CD14-positive monocyte (primary cell): Measurements from ENCODE around the gene PPP3CA. TPM values are rescaled to one million over a fixed set of nuclear protein-coding genes. Genes with fewer than 3 reads are reported as not detected.

Experiments used
- DNase-seq, 3 donors: peaks; one replicate each; pipeline ENCODE4 v3.0.0-alpha.2; 2011 to 2022
- H2AFZ ChIP-seq: 2 replicates; pipeline ENCODE4 v1.6.0; 2012; ENCODE audit warnings: mild to moderate bottlenecking, low read depth, low read length, inconsistent platforms; ENCODE audit not compliant: insufficient read depth, poor library complexity, severe bottlenecking
- H3K27ac ChIP-seq, 2 donors: 1 replicate in 1 of 2; 2 replicates in 1 of 2; pipeline ENCODE4 v1.5.1; 2012 to 2013; ENCODE audit warnings: low read length in 2 of 2, control low read depth in 1 of 2, inconsistent platforms in 1 of 2, low read depth in 1 of 2, mild to moderate bottlenecking in 1 of 2
- H3K27me3 ChIP-seq, 2 donors: one replicate each; pipeline versions ENCODE4 v1.6.0 to v1.6.1; 2011 to 2013; ENCODE audit warnings: low read length in 2 of 2; ENCODE audit not compliant: control insufficient read depth in 2 of 2, insufficient read depth in 2 of 2
- H3K36me3 ChIP-seq, 2 donors: replicated peaks in 1 of 2; 1 replicate in 1 of 2; 2 replicates in 1 of 2; pipeline versions ENCODE4 v1.5.1 to v1.6.1; 2012 to 2013; ENCODE audit warnings: low read length in 2 of 2, control low read depth in 1 of 2, inconsistent platforms in 1 of 2, mild to moderate bottlenecking in 1 of 2; ENCODE audit not compliant: insufficient read depth in 2 of 2, control insufficient read depth in 1 of 2
- H3K4me1 ChIP-seq, 2 donors: 1 replicate in 1 of 2; 2 replicates in 1 of 2; pipeline versions ENCODE4 v1.5.1 to v1.6.1; 2012 to 2013; ENCODE audit warnings: low read length in 2 of 2, control low read depth in 1 of 2, inconsistent platforms in 1 of 2, mild to moderate bottlenecking in 1 of 2, moderate library complexity in 1 of 2; ENCODE audit not compliant: insufficient read depth in 2 of 2, control insufficient read depth in 1 of 2
- H3K4me2 ChIP-seq: replicated peaks from 2 replicates; pipeline ENCODE3; 2012; ENCODE audit warnings: low read length, moderate library complexity, mild to moderate bottlenecking; ENCODE audit not compliant: poor library complexity, severe bottlenecking; ENCODE audit errors: extremely low read depth
- H3K4me3 ChIP-seq, 3 experiments: fragments of 200-600 bp in 1 of 3; sonication (generic) in 1 of 3; replicated peaks in 1 of 3; 1 replicate in 2 of 3; 2 replicates in 1 of 3; pipeline ENCODE4 v1.5.1; 2011 to 2013; ENCODE audit warnings: low read length in 3 of 3, mild to moderate bottlenecking in 3 of 3, control low read depth in 2 of 3, low read depth in 2 of 3, inconsistent platforms in 1 of 3, moderate library complexity in 1 of 3
- H3K79me2 ChIP-seq: 2 replicates; pipeline ENCODE4 v1.6.0; 2012; ENCODE audit warnings: mild to moderate bottlenecking, control low read depth, inconsistent platforms, low read length, moderate library complexity; ENCODE audit not compliant: insufficient read depth
- H3K9ac ChIP-seq: 2 replicates; pipeline ENCODE4 v1.6.0; 2017; ENCODE audit warnings: low read length, mild to moderate bottlenecking; ENCODE audit not compliant: insufficient read depth, poor library complexity, severe bottlenecking
- H3K9me3 ChIP-seq, 2 donors: replicated peaks in 1 of 2; 1 replicate in 1 of 2; 2 replicates in 1 of 2; pipeline versions ENCODE4 v1.5.1 to v1.6.1; 2012 to 2013; ENCODE audit warnings: low read length in 2 of 2, control low read depth in 1 of 2; ENCODE audit not compliant: control insufficient read depth in 1 of 2, insufficient read depth in 1 of 2
- H4K20me1 ChIP-seq: 2 replicates; pipeline ENCODE4 v1.6.0; 2012; ENCODE audit warnings: mild to moderate bottlenecking, low read length, control low read depth, moderate library complexity; ENCODE audit not compliant: insufficient read depth
- H3K27ac Mint-ChIP-seq, 7 donors: one replicate each; pipeline ENCODE4 v1.8.0; 2020; ENCODE audit warnings: mild to moderate bottlenecking in 7 of 7, mixed read lengths in 7 of 7, moderate library complexity in 6 of 7, inconsistent platforms in 2 of 7
- H3K27me3 Mint-ChIP-seq, 3 donors: one replicate each; pipeline ENCODE4 v1.8.0; 2021 to 2022; ENCODE audit warnings: low read depth in 3 of 3, mild to moderate bottlenecking in 3 of 3, mixed read lengths in 3 of 3, moderate library complexity in 3 of 3, inconsistent platforms in 1 of 3
- H3K36me3 Mint-ChIP-seq, 2 donors: one replicate each; pipeline ENCODE4 v1.8.0; 2020; ENCODE audit warnings: mixed read lengths in 2 of 2, inconsistent platforms in 1 of 2, mild to moderate bottlenecking in 1 of 2
- H3K4me1 Mint-ChIP-seq: one replicate; pipeline ENCODE4 v1.8.0; 2020; ENCODE audit warnings: mild to moderate bottlenecking, mixed read lengths
- H3K4me3 Mint-ChIP-seq, 2 donors: one replicate each; pipeline ENCODE4 v1.8.0; 2020; ENCODE audit warnings: mild to moderate bottlenecking in 2 of 2, mixed read lengths in 2 of 2, moderate library complexity in 1 of 2
- H3K9me3 Mint-ChIP-seq, 7 donors: one replicate each; pipeline ENCODE4 v1.8.0; 2020 to 2022; ENCODE audit warnings: mixed read lengths in 7 of 7, mild to moderate bottlenecking in 6 of 7, moderate library complexity in 6 of 7, inconsistent platforms in 2 of 7
- CTCF ChIP-seq: fragments of 200-600 bp; IDR thresholded peaks from one replicate; pipeline ENCODE4 v1.8.0; 2022; ENCODE audit warnings: antibody characterized with exemption, mild to moderate bottlenecking
- WGBS: methylation state at CpG from one replicate; pipeline ENCODE4 v1.1.5; 2013; ENCODE audit warnings: missing lambda C conversion rate; ENCODE audit not compliant: insufficient coverage; 5-methylcytosine and 5-hydroxymethylcytosine counted together
- intact Hi-C, 2 donors: fragments of 100-400 bp; cut with micrococcal nuclease; formaldehyde crosslinking; loops; one replicate each; pipeline versions ENCODE4 v1.15.0 to v1.15.1; 2023
- polyA plus RNA-seq, 3 donors: library from polyadenylated mRNA; depleted of rRNA in 1 of 3; unstranded in 2 of 3; stranded (reverse) in 1 of 3; fragments of 300-500 nt in 2 of 3; fragments of >200 nt in 1 of 3; fragmentation: Illumina TruSeq in 2 of 3; gene quantifications; 1 replicate in 2 of 3; 2 replicates in 1 of 3; pipeline ENCODE4 v1.2.3, GENCODE V29; 2012 to 2021

PPP3CA gene
- polyA plus RNA-seq, 3 donors = 5.1 to 9.7 (median 8.9) TPM

- peaks cover 19% of the 10 kb centered on the region for H3K4me1 Mint-ChIP-seq
Observed at GRCh38 chr4:101068115-101068514, 279.2 kb downstream of the PPP3CA start.

GRCh38 chr4:101067383-101067782 is 279.9 kb downstream of the PPP3CA start:
- Histone ChIP-seq H3K27me3 (no peaks in the 10 kb centered on the region), H3K79me2 (no peaks in the 10 kb centered on the region), H3K4me3 (no peak overlapping the region), H3K4me1 (no peaks in the 10 kb centered on the region), H3K9me3 (no peaks in the 10 kb centered on the region), H3K9ac (no peak overlapping the region), H4K20me1 (no peaks in the 10 kb centered on the region), H2AFZ (no peak overlapping the region), H3K36me3 (peaks cover 0 to 8% of the 10 kb centered on the region in 2 donors), H3K27ac (no peak overlapping the region), H3K4me2 (no peak overlapping the region)
- Mint-ChIP-seq H3K36me3 (peaks cover 16 to 22% of the 10 kb centered on the region in 2 donors), H3K27me3 (peaks cover 0 to 1% (median 0%) of the 10 kb centered on the region in 3 donors), H3K27ac (no peak overlapping the region), H3K4me3 (no peak overlapping the region), H3K4me1 (peaks cover 22% of the 10 kb centered on the region), H3K9me3 (no peaks in the 10 kb centered on the region)
- no peak for TF ChIP-seq CTCF
- intact Hi-C loops = no loop called here
- no peak for DNase-seq
- WGBS = no CpG with 5 or more reads among the region's 5 CpGs

More at GRCh38 chr4:101068115-101068514, 279.2 kb downstream of the PPP3CA start:
- WGBS = 100% methylated on average over 1 of the region's 3 CpGs
- no peak for TF ChIP-seq CTCF
- Histone ChIP-seq H3K79me2 (no peaks in the 10 kb centered on the region), H3K4me3 (no peak overlapping the region), H3K36me3 (peaks cover 0 to 5% of the 10 kb centered on the region in 2 donors), H3K9ac (no peak overlapping the region), H3K27ac (no peak overlapping the region), H3K9me3 (no peaks in the 10 kb centered on the region), H3K4me2 (no peak overlapping the region), H3K4me1 (no peaks in the 10 kb centered on the region), H4K20me1 (no peaks in the 10 kb centered on the region), H3K27me3 (no peaks in the 10 kb centered on the region), H2AFZ (no peak overlapping the region)
- peaks cover 15 to 19% of the 10 kb centered on the region in 2 donors for H3K36me3 Mint-ChIP-seq
- no peak for DNase-seq
- no peak overlapping the region for H3K27ac Mint-ChIP-seq
- intact Hi-C loops = no loop called here
- H3K9me3 Mint-ChIP-seq = no peaks in the 10 kb centered on the region
- H3K4me3 Mint-ChIP-seq = no peak overlapping the region
- peaks cover 0 to 1% (median 0%) of the 10 kb centered on the region in 3 donors for H3K27me3 Mint-ChIP-seq
